Sigmoid colon (tissue), 7 donors: ENCODE measurements around the gene ABHD8. TPM values are rescaled to one million over a fixed set of nuclear protein-coding genes. Genes with fewer than 3 reads are reported as not detected.

ENCODE experiments used
- DNase-seq: peaks from one replicate; pipeline ENCODE4 v3.0.0-alpha.2; 2019
- H3K27ac ChIP-seq, 4 donors: fragments of 200-600 bp; sonication (generic); one replicate each; pipeline ENCODE4 v1.5.1; 2016 to 2019; ENCODE audit warnings: mild to moderate bottlenecking in 1 of 4
- H3K27me3 ChIP-seq, 3 donors: fragments of 200-600 bp; sonication (generic); one replicate each; pipeline ENCODE4 v1.5.1; 2019; ENCODE audit warnings: mild to moderate bottlenecking in 1 of 3
- H3K36me3 ChIP-seq, 4 donors: fragments of 200-600 bp; sonication (generic); one replicate each; pipeline ENCODE4 v1.5.1; 2016 to 2019
- H3K4me1 ChIP-seq, 4 donors: fragments of 200-600 bp; sonication (generic); one replicate each; pipeline ENCODE4 v1.5.1; 2017 to 2019
- H3K4me3 ChIP-seq, 4 donors: fragments of 200-600 bp; sonication (generic); one replicate each; pipeline ENCODE4 v1.5.1; 2017 to 2019; ENCODE audit warnings: mild to moderate bottlenecking in 2 of 4, moderate library complexity in 1 of 4
- H3K9me3 ChIP-seq, 4 donors: fragments of 200-600 bp in 3 of 4; sonication (generic) in 3 of 4; one replicate each; pipeline versions ENCODE4 v1.5.1 to v1.6.1; 2013 to 2019
- EP300 ChIP-seq, 4 donors: sonication (generic); formaldehyde crosslinking; IDR thresholded peaks; one replicate each; pipeline ENCODE4 v1.6.1; 2017; ENCODE audit warnings: antibody characterized with exemption in 4 of 4
- POLR2A ChIP-seq, 2 donors: fragments of 450-650 bp; IDR thresholded peaks; one replicate each; pipeline ENCODE4 v1.6.1; 2016; ENCODE audit warnings: antibody characterized with exemption in 2 of 2, mild to moderate bottlenecking in 2 of 2, moderate library complexity in 2 of 2
- POLR2AphosphoS5 ChIP-seq, 4 donors: sonication (generic); formaldehyde crosslinking; IDR thresholded peaks; one replicate each; pipeline ENCODE4 v1.6.1; 2017; ENCODE audit warnings: antibody characterized with exemption in 4 of 4
- WGBS, 2 donors: extraction: QIAGEN DNeasy Blood & Tissue Kit; methylation state at CpG; one replicate each; pipeline ENCODE4 v1.1.7; 2013; 5-methylcytosine and 5-hydroxymethylcytosine counted together
- intact Hi-C: fragments of 100-400 bp; cut with DNase I; formaldehyde crosslinking; loops from one replicate; pipeline ENCODE4 v1.15.1; 2023
- polyA plus RNA-seq, 3 donors: library from polyadenylated mRNA; stranded (reverse); fragments of 200-250 nt; gene quantifications; one replicate each; pipeline ENCODE4 v1.2.3, GENCODE V29; 2013
- total RNA-seq, 4 donors: library from RNA; depleted of rRNA; stranded (reverse); fragments of >200 nt; gene quantifications; one replicate each; pipeline ENCODE4 v1.1.0, GENCODE V29; 2016
- TF ChIP-seq, protein P1 (sequence below), 4 experiments: fragments of 450-650 bp in 3 of 4; fragments of 200-600 bp in 1 of 4; IDR thresholded peaks; one replicate each; pipeline ENCODE4 v1.5.1; 2016 to 2019; ENCODE audit warnings: antibody characterized with exemption in 4 of 4, mild to moderate bottlenecking in 3 of 4, moderate library complexity in 2 of 4
- donor health status: healthy with polysubstance abuse.
- donor health status: Bipolar disorder and iron deficiency.
- donor health status: healthy.

Gene ABHD8
- total and polyA plus RNA-seq, 7 donors: 4.2 to 21.9 (median 15.5) TPM

- Histone ChIP-seq H3K27ac (peak overlapping the region in 1 of 4 donors; percentile 78), H3K27me3 (no peaks in the 10 kb centered on the region)
- intact Hi-C loops: loop anchor here (5.0 kb wide), 1 partner anchor 94 kb away; no protein-coding TSS in a partner anchor
These were observed 9.6 kb downstream of the ABHD8 start for GRCh38 chr19:17293605-17294004.

GRCh38 chr19:17292301-17293074, 10.7 kb downstream of the ABHD8 start:
- DNase-seq: peak; percentile 87
- Histone ChIP-seq H3K4me1 (peaks cover 0 to 20% (median 14%) of the 10 kb centered on the region in 4 donors), H3K27ac (peak overlapping the region; percentile 67 to 82 (median 75)), H3K9me3 (no peaks in the 10 kb centered on the region), H3K4me3 (peak overlapping the region; percentile 23 to 55 (median 42)), H3K36me3 (peaks cover 0 to 16% (median 3%) of the 10 kb centered on the region in 4 donors), H3K27me3 (no peaks in the 10 kb centered on the region)
- intact Hi-C loops: loop anchor here (5.0 kb wide), 1 partner anchor 95 kb away; no protein-coding TSS in a partner anchor
- 0 to 2% methylated on average over 46 of the region's 46 CpGs for WGBS, 2 donors
- no peak for TF ChIP-seq EP300 (IDR thresholded peaks at IDR 0.05)
- TF ChIP-seq, protein P1, sequence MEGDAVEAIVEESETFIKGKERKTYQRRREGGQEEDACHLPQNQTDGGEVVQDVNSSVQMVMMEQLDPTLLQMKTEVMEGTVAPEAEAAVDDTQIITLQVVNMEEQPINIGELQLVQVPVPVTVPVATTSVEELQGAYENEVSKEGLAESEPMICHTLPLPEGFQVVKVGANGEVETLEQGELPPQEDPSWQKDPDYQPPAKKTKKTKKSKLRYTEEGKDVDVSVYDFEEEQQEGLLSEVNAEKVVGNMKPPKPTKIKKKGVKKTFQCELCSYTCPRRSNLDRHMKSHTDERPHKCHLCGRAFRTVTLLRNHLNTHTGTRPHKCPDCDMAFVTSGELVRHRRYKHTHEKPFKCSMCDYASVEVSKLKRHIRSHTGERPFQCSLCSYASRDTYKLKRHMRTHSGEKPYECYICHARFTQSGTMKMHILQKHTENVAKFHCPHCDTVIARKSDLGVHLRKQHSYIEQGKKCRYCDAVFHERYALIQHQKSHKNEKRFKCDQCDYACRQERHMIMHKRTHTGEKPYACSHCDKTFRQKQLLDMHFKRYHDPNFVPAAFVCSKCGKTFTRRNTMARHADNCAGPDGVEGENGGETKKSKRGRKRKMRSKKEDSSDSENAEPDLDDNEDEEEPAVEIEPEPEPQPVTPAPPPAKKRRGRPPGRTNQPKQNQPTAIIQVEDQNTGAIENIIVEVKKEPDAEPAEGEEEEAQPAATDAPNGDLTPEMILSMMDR (IDR thresholded peaks at IDR 0.05): peak; percentile 44 to 70 (median 54)

More at GRCh38 chr19:17293605-17294004, 9.6 kb downstream of the ABHD8 start:
- H3K9me3 ChIP-seq: peaks cover 0 to 3% (median 0%) of the 10 kb centered on the region in 4 donors
- TF ChIP-seq EP300 (IDR thresholded peaks at IDR 0.05) (no peak), POLR2AphosphoS5 (IDR thresholded peaks at IDR 0.05) (no peak), POLR2A (IDR thresholded peaks at IDR 0.05) (no peak)
- TF ChIP-seq, protein P1 (IDR thresholded peaks at IDR 0.05): no peak
- peaks cover 0 to 25% (median 5%) of the 10 kb centered on the region in 4 donors for H3K36me3 ChIP-seq
- H3K4me1 ChIP-seq: peaks cover 0 to 20% (median 14%) of the 10 kb centered on the region in 4 donors
- H3K4me3 ChIP-seq: no peak overlapping the region
- 91 to 92% methylated on average over 14 of the region's 14 CpGs for WGBS, 2 donors
- DNase-seq: no peak

GRCh38 chr19:17289489-17289888, 13.7 kb downstream of the ABHD8 start:
- Histone ChIP-seq H3K4me3 (peak overlapping the region in 1 of 4 donors; percentile 15), H3K4me1 (peaks cover 0 to 20% (median 14%) of the 10 kb centered on the region in 4 donors), H3K27me3 (no peaks in the 10 kb centered on the region), H3K36me3 (peaks cover 0 to 5% (median 2%) of the 10 kb centered on the region in 4 donors), H3K27ac (no peak overlapping the region), H3K9me3 (no peaks in the 10 kb centered on the region)
- WGBS, 2 donors: 13 to 14% methylated on average over 22 of the region's 22 CpGs
- intact Hi-C loops: no loop called here
- TF ChIP-seq, protein P1 (IDR thresholded peaks at IDR 0.05): no peak
- no peak for TF ChIP-seq EP300 (IDR thresholded peaks at IDR 0.05)
- no peak for TF ChIP-seq POLR2AphosphoS5 (IDR thresholded peaks at IDR 0.05)
- TF ChIP-seq POLR2A (IDR thresholded peaks at IDR 0.05): no peak
- DNase-seq: peak; percentile 77

DNA sequence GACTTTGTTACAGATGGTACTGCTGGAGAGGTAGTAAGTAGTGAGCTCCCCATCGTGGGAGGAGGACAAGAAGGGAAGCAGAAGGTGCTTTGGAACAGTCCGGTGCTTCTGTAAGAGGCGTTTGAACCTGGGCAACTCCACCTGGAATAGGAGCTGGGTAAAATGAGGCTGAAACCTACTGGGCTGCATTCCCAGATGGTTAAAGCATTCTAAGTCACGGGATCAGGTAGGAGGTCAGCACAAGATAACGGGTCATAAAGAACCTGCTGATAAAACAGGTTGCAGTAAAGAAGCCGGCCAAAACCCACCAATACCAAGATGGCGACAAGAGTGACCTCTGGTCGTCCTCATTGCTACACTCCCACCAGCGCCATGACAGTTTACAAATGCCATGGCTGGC, 16.5 kb downstream of the ABHD8 start:
- 59 to 84% methylated on average over 9 of the region's 9 CpGs for WGBS, 2 donors
- Histone ChIP-seq H3K27me3 (peaks cover 7 to 8% (median 7%) of the 10 kb centered on the region in 3 donors), H3K9me3 (no peaks in the 10 kb centered on the region), H3K36me3 (no peaks in the 10 kb centered on the region), H3K27ac (no peak overlapping the region), H3K4me1 (peaks cover 0 to 19% (median 15%) of the 10 kb centered on the region in 4 donors), H3K4me3 (no peak overlapping the region)
- TF ChIP-seq POLR2A (IDR thresholded peaks at IDR 0.05): no peak
- TF ChIP-seq, protein P1 (IDR thresholded peaks at IDR 0.05): no peak
- no peak for TF ChIP-seq POLR2AphosphoS5 (IDR thresholded peaks at IDR 0.05)
- TF ChIP-seq EP300 (IDR thresholded peaks at IDR 0.05): no peak
- no peak for DNase-seq
- intact Hi-C loops: no loop called here
